Measurements from ENCODE around the gene TENM4.

TENM4 gene

DNA sequence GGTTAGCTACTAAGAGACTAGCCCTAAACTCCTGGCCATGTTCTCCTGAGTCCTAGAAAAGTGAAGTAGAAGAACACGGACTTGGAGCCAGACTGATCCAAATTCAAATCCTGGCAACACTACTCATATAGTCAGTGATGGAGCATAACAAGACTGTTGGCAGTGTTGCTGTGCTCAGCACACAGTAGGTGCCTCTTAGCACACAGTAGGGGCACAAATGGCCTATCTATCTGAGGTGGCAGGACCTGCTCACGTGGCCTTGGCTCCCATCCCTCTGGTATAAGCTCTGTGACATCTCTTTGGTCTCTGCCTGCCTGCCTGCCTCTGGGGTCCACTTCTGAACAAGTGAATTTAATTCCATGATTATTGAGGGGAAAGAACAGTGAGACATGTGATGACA is 15.4 kb downstream of the TENM4 start:
- DNase-seq, result no peak
- Mint-ChIP-seq H3K4me3 (no peak overlapping the region), H3K4me1 (peaks cover 33% of the 10 kb centered on the region), H3K36me3 (ENCODE audit: low read depth) (peaks cover 22% of the 10 kb centered on the region), H3K27me3 (ENCODE audit: low read depth, poor library complexity) (peaks cover 3% of the 10 kb centered on the region), H3K27ac (no peak overlapping the region), H3K9me3 (no peaks in the 10 kb centered on the region)
- TF ChIP-seq CTCF (IDR thresholded peaks at IDR 0.05), result no peak

DNA sequence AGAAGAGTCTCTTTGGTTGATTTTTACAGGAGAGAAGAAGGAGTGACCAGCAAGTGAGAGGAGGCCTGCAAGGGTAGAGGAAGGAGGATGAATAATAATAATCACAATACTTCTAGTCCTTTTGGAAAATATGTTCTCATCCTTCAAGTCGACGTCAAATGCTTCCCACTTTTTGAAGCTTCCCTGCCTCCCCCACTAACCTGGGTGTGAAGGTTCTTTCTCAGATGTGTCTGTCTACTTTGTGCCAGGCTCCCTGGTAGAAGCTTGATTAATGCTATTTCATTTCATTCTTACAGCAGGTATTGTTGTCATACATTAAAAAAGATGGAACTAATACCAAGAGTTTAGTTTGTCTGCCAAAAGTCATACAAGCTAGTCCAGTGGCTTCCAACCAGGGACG is 17.1 kb downstream of the TENM4 start:
- H3K4me3 Mint-ChIP-seq, result no peak overlapping the region
- peaks cover 25% of the 10 kb centered on the region for H3K36me3 Mint-ChIP-seq (ENCODE audit: low read depth)
- no peak for DNase-seq
- H3K4me1 Mint-ChIP-seq, result peaks cover 27% of the 10 kb centered on the region
- no peak for TF ChIP-seq CTCF (IDR thresholded peaks at IDR 0.05)
- H3K27me3 Mint-ChIP-seq (ENCODE audit: low read depth, poor library complexity), result no peaks in the 10 kb centered on the region
- H3K27ac Mint-ChIP-seq, result no peak overlapping the region
- H3K9me3 Mint-ChIP-seq, result no peaks in the 10 kb centered on the region

DNA sequence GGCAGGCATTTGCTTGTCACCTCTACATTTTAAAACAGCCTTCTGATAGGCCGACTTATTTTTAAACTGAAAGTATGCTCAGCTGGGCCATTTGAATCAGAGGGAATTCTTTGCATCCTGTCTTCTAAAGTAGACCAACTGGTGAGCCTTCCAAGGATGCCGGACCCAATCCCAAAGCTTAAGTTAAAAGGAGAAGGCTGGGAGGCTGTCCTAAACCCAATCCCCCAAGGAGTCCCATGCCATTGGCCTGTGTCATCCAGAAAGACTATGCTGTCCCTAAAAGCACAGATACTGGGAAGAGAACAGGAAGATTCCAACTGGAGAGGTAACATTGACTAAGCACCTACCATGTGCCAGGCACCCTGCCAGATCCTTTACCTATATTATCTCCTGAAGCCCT is 18.0 kb downstream of the TENM4 start:
- no peak overlapping the region for H3K4me3 Mint-ChIP-seq
- TF ChIP-seq CTCF (IDR thresholded peaks at IDR 0.05), result no peak
- H3K27me3 Mint-ChIP-seq (ENCODE audit: low read depth, poor library complexity), result no peaks in the 10 kb centered on the region
- H3K27ac Mint-ChIP-seq, result no peak overlapping the region
- H3K4me1 Mint-ChIP-seq, result peaks cover 22% of the 10 kb centered on the region
- no peaks in the 10 kb centered on the region for H3K9me3 Mint-ChIP-seq
- no peak for DNase-seq
- H3K36me3 Mint-ChIP-seq (ENCODE audit: low read depth), result peaks cover 33% of the 10 kb centered on the region

DNA sequence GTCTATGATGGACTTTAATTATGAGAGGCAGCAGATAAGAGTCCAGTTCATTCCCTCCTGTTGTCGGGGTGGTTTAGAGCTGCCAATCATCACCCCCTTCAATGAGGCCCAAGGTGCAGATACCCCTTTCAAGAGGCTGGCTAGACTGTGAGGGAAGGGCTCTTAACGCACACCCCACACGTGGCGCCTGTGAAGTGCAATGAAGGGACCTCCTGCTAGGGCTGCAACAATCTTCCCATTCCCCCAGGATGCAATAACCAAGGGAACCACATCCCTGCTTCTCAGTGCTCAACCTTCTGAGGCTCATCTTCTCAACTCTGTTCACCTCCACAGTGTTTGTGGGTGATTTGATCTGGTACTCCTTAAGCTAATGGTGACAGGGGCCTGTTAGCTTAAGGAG is 19.0 kb downstream of the TENM4 start:
- Mint-ChIP-seq H3K9me3 (peaks cover 2% of the 10 kb centered on the region), H3K4me1 (peaks cover 22% of the 10 kb centered on the region), H3K36me3 (ENCODE audit: low read depth) (peaks cover 35% of the 10 kb centered on the region), H3K27ac (no peak overlapping the region), H3K27me3 (ENCODE audit: low read depth, poor library complexity) (no peaks in the 10 kb centered on the region), H3K4me3 (no peak overlapping the region)
- no peak for DNase-seq
- TF ChIP-seq CTCF (IDR thresholded peaks at IDR 0.05), result no peak

DNA sequence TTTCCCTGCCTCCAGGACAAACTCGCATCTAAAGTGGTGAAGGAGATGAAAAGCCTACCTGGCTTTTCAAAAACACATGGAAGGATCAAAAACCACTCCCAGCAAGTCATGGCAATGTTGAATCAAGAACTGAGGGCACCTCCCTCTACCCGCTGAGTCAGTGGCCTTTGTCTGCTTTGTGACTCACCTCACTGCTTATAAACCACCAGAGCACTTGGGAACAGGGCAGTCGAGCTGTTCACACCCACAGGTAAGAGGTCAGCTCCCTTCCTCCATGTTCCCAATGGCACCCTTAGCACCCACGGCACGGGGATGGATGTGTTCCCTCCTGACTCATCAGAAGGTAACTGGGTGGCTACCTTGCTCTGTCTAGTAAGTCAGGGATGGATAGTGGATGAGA is 21.7 kb downstream of the TENM4 start:
- Mint-ChIP-seq H3K27ac (no peak overlapping the region), H3K9me3 (peaks cover 14% of the 10 kb centered on the region), H3K36me3 (ENCODE audit: low read depth) (peaks cover 29% of the 10 kb centered on the region), H3K4me1 (peaks cover 23% of the 10 kb centered on the region), H3K27me3 (ENCODE audit: low read depth, poor library complexity) (no peaks in the 10 kb centered on the region), H3K4me3 (no peak overlapping the region)
- no peak for TF ChIP-seq CTCF (IDR thresholded peaks at IDR 0.05)
- DNase-seq, result no peak

GRCh38 chr11:79418241-79418640 is 22.6 kb downstream of the TENM4 start:
- no peak for DNase-seq
- Mint-ChIP-seq H3K27me3 (ENCODE audit: low read depth, poor library complexity) (no peaks in the 10 kb centered on the region), H3K4me1 (peaks cover 26% of the 10 kb centered on the region), H3K9me3 (peaks cover 14% of the 10 kb centered on the region), H3K4me3 (no peak overlapping the region), H3K27ac (no peak overlapping the region), H3K36me3 (ENCODE audit: low read depth) (peaks cover 29% of the 10 kb centered on the region)
- TF ChIP-seq CTCF (IDR thresholded peaks at IDR 0.05), result no peak

Measured in nephron progenitor cell (in vitro differentiated cells).